Left ventricle myocardium inferior (tissue), 1 donor: ENCODE results near the gene PUM1. TPM values are rescaled to one million over a fixed set of nuclear protein-coding genes. Genes with fewer than 3 reads are reported as not detected.
"Not testable (repeated sequence)": the region's sequence is repeated elsewhere in the genome, so short reads cannot be mapped to it uniquely, and the experiment has no call there.

Source experiments
- DNase-seq: peaks from one replicate; pipeline ENCODE4 v3.0.0-alpha.2; 2020
- H3K27ac ChIP-seq: fragments of 200-600 bp; replicated peaks from 2 replicates; pipeline ENCODE4 v1.8.0; 2021
- H3K27me3 ChIP-seq: fragments of 200-600 bp; 2 replicates; pipeline ENCODE4 v1.8.0; 2021; ENCODE audit warnings: low read depth
- H3K36me3 ChIP-seq: fragments of 200-600 bp; 2 replicates; pipeline ENCODE4 v1.8.0; 2021
- H3K4me1 ChIP-seq: fragments of 200-600 bp; 2 replicates; pipeline ENCODE4 v1.8.0; 2021
- H3K4me3 ChIP-seq: fragments of 200-600 bp; 2 replicates; pipeline ENCODE4 v1.8.0; 2021; ENCODE audit warnings: mild to moderate bottlenecking, moderate library complexity
- H3K9me3 ChIP-seq: fragments of 200-600 bp; replicated peaks from 2 replicates; pipeline ENCODE4 v1.8.0; 2021
- intact Hi-C: fragments of 100-400 bp; cut with micrococcal nuclease; formaldehyde crosslinking; loops from one replicate; pipeline ENCODE4 v1.11.0; 2022
- total RNA-seq: library from RNA; stranded (reverse); fragmentation: NEBNext Ultra II Directional; extraction: Animal tissue kit (Norgen Biotek cat#: 25700); gene quantifications from one replicate; pipeline ENCODE4 v1.2.1, GENCODE V29; 2021
- TF ChIP-seq, protein P1 (sequence below): fragments of 200-600 bp; IDR thresholded peaks from 2 replicates; pipeline ENCODE4 v1.8.0; 2021; ENCODE audit warnings: antibody characterized with exemption, mild to moderate bottlenecking, borderline replicate concordance
- donor health status: DM: no; HTN: yes; CAD: no; lungs with severe emphysema.

The PUM1 gene
- total RNA-seq, 1 donor from 2014 or later, result 80.1 TPM

DNA sequence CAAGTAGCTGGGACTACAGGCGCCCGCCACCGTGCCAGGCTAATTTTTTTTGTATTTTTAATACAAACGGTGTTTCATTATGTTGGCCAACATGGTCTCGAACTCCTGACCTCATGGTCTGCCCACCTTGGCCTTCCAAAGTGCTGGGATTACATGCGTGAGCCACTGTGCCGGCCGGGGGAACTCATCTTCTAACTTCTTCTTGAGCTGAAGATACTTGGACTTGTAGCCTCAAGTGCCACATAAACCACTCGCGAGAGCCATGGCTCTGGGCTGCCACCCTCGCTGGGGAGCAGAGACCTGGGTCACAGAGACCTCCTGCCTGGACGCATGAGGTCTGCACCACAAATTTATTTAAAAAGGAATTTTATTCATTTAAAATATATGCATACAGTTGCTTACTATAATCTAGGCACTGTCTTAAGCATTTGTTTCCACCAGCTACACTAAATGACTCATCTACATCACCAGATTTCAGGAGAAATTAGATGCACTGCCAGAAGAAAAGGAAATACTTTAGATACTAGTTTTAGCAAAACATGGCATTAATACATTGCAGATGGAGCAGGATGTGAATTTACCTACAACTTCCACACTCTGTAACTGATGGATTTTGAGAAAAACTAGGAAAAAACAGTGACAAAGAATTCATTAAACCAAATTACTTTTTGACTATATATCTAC is 29.9 kb upstream of the PUM1 start:
- H3K36me3 ChIP-seq, result no peaks in the 10 kb centered on the region
- no peaks in the 10 kb centered on the region for H3K9me3 ChIP-seq
- TF ChIP-seq, protein P1, sequence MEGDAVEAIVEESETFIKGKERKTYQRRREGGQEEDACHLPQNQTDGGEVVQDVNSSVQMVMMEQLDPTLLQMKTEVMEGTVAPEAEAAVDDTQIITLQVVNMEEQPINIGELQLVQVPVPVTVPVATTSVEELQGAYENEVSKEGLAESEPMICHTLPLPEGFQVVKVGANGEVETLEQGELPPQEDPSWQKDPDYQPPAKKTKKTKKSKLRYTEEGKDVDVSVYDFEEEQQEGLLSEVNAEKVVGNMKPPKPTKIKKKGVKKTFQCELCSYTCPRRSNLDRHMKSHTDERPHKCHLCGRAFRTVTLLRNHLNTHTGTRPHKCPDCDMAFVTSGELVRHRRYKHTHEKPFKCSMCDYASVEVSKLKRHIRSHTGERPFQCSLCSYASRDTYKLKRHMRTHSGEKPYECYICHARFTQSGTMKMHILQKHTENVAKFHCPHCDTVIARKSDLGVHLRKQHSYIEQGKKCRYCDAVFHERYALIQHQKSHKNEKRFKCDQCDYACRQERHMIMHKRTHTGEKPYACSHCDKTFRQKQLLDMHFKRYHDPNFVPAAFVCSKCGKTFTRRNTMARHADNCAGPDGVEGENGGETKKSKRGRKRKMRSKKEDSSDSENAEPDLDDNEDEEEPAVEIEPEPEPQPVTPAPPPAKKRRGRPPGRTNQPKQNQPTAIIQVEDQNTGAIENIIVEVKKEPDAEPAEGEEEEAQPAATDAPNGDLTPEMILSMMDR, result no peak
- intact Hi-C loops, result no loop called here
- no peak overlapping the region for H3K27ac ChIP-seq
- no peaks in the 10 kb centered on the region for H3K4me1 ChIP-seq
- no peak overlapping the region for H3K4me3 ChIP-seq
- no peaks in the 10 kb centered on the region for H3K27me3 ChIP-seq
- DNase-seq, result no peak

DNA sequence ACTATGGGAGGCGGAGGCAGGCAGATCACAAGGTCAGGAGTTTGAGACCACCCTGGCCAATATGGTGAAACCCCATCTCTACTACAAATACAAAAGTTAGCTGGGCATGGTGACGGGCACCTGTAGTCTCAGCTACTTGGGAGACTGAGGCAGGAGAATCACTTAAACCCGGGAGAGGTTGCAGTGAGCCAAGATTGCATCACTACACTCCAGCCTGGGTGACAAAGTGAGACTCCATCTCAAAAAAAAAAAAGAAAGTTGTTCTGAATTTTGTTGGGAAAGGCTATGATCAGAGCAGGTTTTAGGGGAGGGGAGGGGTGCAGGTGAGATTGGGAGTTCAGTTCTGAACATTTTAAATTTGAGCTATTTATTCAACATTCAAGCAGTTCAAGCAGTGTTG is 22.6 kb upstream of the PUM1 start:
- intact Hi-C loops, H3K27me3 ChIP-seq, H3K36me3 ChIP-seq, H3K9me3 ChIP-seq, H3K27ac ChIP-seq, H3K4me1 ChIP-seq, H3K4me3 ChIP-seq, DNase-seq: not testable (repeated sequence)

DNA sequence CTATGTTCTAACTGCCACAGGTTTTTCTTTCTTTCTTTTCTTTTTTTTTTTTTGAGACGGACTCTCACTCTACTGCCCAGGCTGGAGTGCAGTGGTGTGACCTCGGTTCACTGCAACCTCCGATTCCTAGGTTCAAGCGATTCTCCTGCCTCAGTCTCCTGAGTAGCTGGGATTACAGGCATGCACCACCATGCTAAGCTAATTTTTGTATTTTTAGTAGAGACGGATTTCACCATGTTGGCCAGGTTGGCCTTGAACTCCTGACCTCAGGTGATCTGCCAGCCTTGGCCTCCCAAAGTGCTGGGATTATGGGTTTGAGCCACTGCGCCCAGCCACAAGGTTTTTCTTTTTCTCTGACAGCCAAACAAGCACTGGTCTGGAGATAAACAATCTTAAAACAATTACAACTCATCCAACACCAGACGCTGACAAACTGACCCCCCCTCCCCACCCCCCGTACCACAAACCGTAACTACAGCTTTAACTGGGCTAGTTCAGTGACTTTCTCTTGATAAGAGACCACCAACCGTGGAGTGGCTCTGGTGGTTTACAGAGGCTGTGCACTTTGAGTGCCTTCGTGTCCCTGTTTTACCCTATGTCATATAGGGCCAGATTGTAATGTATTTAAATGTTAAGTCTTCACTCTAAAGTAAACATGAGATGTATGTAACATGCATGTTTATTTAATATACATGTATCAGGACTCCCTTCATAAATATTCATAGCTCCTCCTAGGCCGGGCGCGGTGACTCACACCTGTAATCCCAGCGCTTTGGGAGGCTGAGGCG is 19.5 kb upstream of the PUM1 start:
- no peak overlapping the region for H3K4me3 ChIP-seq
- H3K36me3 ChIP-seq, result no peaks in the 10 kb centered on the region
- TF ChIP-seq, protein P1, result no peak
- no peak for DNase-seq
- intact Hi-C loops, result no loop called here
- H3K9me3 ChIP-seq, result no peaks in the 10 kb centered on the region
- no peaks in the 10 kb centered on the region for H3K4me1 ChIP-seq
- H3K27ac ChIP-seq, result no peak overlapping the region
- no peaks in the 10 kb centered on the region for H3K27me3 ChIP-seq

DNA sequence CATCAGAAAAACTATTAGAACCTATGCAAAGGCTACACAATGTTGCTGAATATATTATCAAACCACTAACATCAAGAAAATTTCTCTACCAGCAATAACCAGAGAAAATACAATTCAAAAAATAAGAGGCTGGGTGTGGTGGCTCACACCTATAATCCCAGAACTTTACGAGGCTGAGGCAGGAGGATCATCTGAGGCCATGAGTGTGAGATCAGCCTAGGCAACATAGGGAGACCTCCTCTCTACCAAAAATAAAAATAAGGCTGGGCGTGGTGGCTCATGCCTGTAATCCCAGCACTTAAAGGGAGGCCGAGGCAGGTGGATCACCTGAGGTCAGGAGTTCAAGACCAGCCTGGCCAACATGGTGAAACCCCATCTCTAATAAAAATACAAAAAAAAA is 16.9 kb upstream of the PUM1 start:
- Histone ChIP-seq H3K4me1 (no peaks in the 10 kb centered on the region), H3K27me3 (no peaks in the 10 kb centered on the region), H3K27ac (no peak overlapping the region), H3K36me3 (no peaks in the 10 kb centered on the region), H3K9me3 (no peaks in the 10 kb centered on the region), H3K4me3 (no peak overlapping the region)
- TF ChIP-seq, protein P1, result no peak
- intact Hi-C loops, result no loop called here
- no peak for DNase-seq

DNA sequence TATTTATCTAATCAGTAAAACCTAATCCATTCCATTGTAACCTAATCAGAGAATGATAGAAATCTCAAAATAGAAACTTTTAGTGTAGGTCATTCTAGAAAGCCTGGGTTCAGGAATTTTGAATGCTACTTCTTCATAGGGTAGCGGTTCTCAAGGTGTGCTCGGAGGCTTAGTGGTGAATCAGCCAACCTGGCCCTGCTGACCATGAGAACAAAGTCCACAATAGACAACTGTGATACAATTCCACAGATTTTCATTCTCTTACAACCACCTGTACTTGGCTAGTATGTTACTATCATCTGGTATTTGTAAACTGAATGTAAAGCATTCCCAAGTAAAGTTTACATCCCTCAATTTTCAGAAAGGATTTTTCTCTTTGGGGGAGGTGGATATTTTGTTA is 7.5 kb upstream of the PUM1 start:
- intact Hi-C loops, result no loop called here
- no peaks in the 10 kb centered on the region for H3K4me1 ChIP-seq
- H3K27me3 ChIP-seq, result no peaks in the 10 kb centered on the region
- DNase-seq, result no peak
- no peak overlapping the region for H3K4me3 ChIP-seq
- H3K9me3 ChIP-seq, result no peaks in the 10 kb centered on the region
- TF ChIP-seq, protein P1, result no peak
- no peaks in the 10 kb centered on the region for H3K36me3 ChIP-seq
- H3K27ac ChIP-seq, result no peak overlapping the region

DNA sequence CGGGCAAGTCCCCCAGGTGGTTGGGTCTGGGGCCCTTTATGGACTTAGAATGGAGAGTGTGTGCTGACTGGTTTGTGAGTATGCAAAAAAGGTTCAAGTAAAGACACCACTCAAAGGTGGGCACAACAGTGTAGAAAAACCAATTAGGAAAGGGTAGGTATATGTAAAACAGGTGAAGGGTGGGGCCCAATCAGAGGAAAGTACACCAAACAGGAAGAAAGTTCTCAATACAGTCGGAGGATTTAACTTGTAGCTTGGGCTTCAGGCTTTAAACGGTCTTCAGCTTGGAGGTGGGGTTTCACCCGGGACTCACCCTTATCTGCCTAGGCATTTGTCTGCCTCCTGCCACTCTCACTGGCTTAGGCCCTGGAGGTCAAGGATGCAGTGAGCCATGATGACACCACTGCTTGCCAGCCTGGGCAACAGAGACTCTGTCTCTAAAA is 6.8 kb upstream of the PUM1 start:
- H3K27ac ChIP-seq, result no peak overlapping the region

More for the DNA sequence above, 6.8 kb upstream of the PUM1 start:
- intact Hi-C loops, result no loop called here
- H3K9me3 ChIP-seq, result no peaks in the 10 kb centered on the region
- DNase-seq, result no peak
- H3K4me3 ChIP-seq, result no peak overlapping the region
- TF ChIP-seq, protein P1, result no peak
- H3K36me3 ChIP-seq, result no peaks in the 10 kb centered on the region
- H3K27me3 ChIP-seq, result no peaks in the 10 kb centered on the region
- no peaks in the 10 kb centered on the region for H3K4me1 ChIP-seq
